ENCODE results near the gene CAVIN2. TPM values are rescaled to one million over a fixed set of nuclear protein-coding genes. Genes with fewer than 3 reads are reported as not detected.

Gene CAVIN2
- total RNA-seq, 1 donor from 2014 or later: 93.9 TPM

GRCh38 chr2:191797942-191798876, 48.7 kb downstream of the CAVIN2 start:
- H3K4me3 ChIP-seq: no peak overlapping the region
- H3K9me3 ChIP-seq (replicated peaks): no peaks in the 10 kb centered on the region
- intact Hi-C loops (cut with micrococcal nuclease): no loop called here

GRCh38 chr2:191797500-191797899, 49.4 kb downstream of the CAVIN2 start:
- H3K4me3 ChIP-seq: no peak overlapping the region
- no peaks in the 10 kb centered on the region for H3K9me3 ChIP-seq (replicated peaks)
- no peak for TF ChIP-seq CTCF (IDR thresholded peaks at IDR 0.05; ENCODE audit: borderline replicate concordance)
- no peaks in the 10 kb centered on the region for H3K36me3 ChIP-seq
- no peak overlapping the region for H3K27ac ChIP-seq (replicated peaks)
- H3K4me1 ChIP-seq: no peaks in the 10 kb centered on the region
- H3K27me3 ChIP-seq (ENCODE audit: low read depth): peaks cover 15% of the 10 kb centered on the region
- no peak for DNase-seq
- intact Hi-C loops (cut with micrococcal nuclease): no loop called here

More at GRCh38 chr2:191797942-191798876, 48.7 kb downstream of the CAVIN2 start:
- Histone ChIP-seq H3K27ac (replicated peaks) (no peak overlapping the region), H3K27me3 (ENCODE audit: low read depth) (peaks cover 8% of the 10 kb centered on the region), H3K36me3 (no peaks in the 10 kb centered on the region), H3K4me1 (no peaks in the 10 kb centered on the region)
- DNase-seq: no peak
- TF ChIP-seq CTCF (IDR thresholded peaks at IDR 0.05; ENCODE audit: borderline replicate concordance): no peak

GRCh38 chr2:191795715-191796114, 51.2 kb downstream of the CAVIN2 start:
- intact Hi-C loops (cut with micrococcal nuclease): no loop called here
- Histone ChIP-seq H3K4me1 (no peaks in the 10 kb centered on the region), H3K27me3 (ENCODE audit: low read depth) (peaks cover 24% of the 10 kb centered on the region), H3K27ac (replicated peaks) (no peak overlapping the region), H3K9me3 (replicated peaks) (no peaks in the 10 kb centered on the region), H3K36me3 (no peaks in the 10 kb centered on the region), H3K4me3 (no peak overlapping the region)
- no peak for DNase-seq
- no peak for TF ChIP-seq CTCF (IDR thresholded peaks at IDR 0.05; ENCODE audit: borderline replicate concordance)

- peaks cover 24% of the 10 kb centered on the region for H3K27me3 ChIP-seq (ENCODE audit: low read depth)
- no peak for DNase-seq
- intact Hi-C loops (cut with micrococcal nuclease): no loop called here
- H3K4me1 ChIP-seq: no peaks in the 10 kb centered on the region
- no peak overlapping the region for H3K27ac ChIP-seq (replicated peaks)
- TF ChIP-seq CTCF (IDR thresholded peaks at IDR 0.05; ENCODE audit: borderline replicate concordance): no peak
- H3K36me3 ChIP-seq: no peaks in the 10 kb centered on the region
- H3K4me3 ChIP-seq: no peak overlapping the region
- H3K9me3 ChIP-seq (replicated peaks): no peaks in the 10 kb centered on the region
Observed at GRCh38 chr2:191791953-191792560, 54.8 kb downstream of the CAVIN2 start.

- intact Hi-C loops (cut with micrococcal nuclease): no loop called here
- DNase-seq: no peak
- no peaks in the 10 kb centered on the region for H3K9me3 ChIP-seq (replicated peaks)
- H3K27me3 ChIP-seq (ENCODE audit: low read depth): peaks cover 24% of the 10 kb centered on the region
- H3K36me3 ChIP-seq: no peaks in the 10 kb centered on the region
- H3K27ac ChIP-seq (replicated peaks): no peak overlapping the region
- no peak for TF ChIP-seq CTCF (IDR thresholded peaks at IDR 0.05; ENCODE audit: borderline replicate concordance)
- H3K4me1 ChIP-seq: no peaks in the 10 kb centered on the region
- no peak overlapping the region for H3K4me3 ChIP-seq
Observed at GRCh38 chr2:191790737-191791136, 56.2 kb downstream of the CAVIN2 start.

Data from left ventricle myocardium inferior (tissue), 1 donor.